NCI-H2081 treated with DMSO at 0.1 percent for 48 hours (cell line): ENCODE results near the gene WFDC6.
"Not testable (repeated sequence)": the region's sequence is repeated elsewhere in the genome, so short reads cannot be mapped to it uniquely, and the experiment has no call there.

Experiments
- DNase-seq: peaks from one replicate; lab custom pipeline; 2025; lab: John Stamatoyannopoulos, UW

WFDC6 gene

DNA sequence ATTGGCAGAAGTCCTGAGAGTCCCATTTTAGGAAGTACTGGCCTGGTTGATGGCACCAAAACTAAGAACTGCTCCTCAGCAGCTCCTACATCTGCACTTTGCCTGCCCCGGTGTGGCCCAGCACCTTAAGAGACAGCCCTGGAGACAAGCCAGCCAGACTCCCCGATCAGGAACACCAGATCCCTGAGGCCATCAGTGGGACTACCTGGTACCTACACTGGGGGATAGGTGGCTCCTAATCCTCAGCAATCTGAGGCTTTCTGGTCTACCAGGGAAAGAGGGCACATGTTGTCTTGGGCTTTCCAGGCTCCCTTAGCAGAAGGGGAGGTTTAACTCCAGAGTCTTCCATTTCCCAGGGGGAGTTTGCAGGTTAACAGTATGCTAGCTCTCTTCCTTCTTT lies at the start of gene WFDC6:
Gene WFDC6 (minus strand): TSS at position 101 of the 400 bp plus-strand sequence. CDS start 75 bp downstream, at position 26.
- DNase-seq: no peak

DNA sequence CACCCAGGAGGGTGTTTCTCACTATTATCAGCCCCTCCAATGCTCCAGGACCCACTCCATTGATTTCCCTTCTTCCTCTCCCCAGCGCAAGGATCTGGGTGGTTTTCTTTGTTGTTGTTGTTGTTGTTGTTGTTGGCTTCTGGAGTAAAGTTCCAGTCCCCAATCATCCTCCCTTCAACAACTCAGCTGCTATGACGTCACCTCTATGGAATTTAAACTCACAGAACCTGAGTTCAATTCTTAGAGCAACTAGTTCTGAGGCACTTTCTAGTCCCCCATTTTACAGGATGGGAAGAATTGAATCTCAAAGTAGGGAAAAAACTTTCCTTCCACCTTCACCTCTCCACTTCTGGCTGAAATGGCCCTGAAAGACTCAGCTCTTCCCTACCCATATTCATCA lies 49.5 kb upstream of the WFDC6 start:
- no peak for DNase-seq

DNA sequence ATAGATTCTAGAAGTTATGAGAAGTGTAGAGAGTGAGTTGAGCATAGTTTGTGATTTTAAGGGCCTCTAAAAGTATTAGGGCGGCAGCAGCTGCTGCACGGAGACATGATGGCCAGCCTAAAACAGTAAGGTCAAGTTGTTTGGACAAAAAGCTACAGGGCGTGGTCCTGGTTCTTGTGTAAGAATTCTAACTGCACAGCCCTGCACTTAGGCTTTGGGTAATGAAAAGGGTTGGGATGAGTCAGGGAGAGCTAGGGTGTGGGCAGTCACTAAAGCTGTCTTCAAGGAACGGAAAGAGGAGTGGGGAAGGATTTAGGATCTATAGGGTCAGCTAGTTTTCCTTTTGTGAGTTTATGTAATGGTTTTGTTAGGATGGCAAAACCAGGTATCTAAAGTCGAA lies 46.7 kb upstream of the WFDC6 start:
- not testable (repeated sequence) for DNase-seq

DNA sequence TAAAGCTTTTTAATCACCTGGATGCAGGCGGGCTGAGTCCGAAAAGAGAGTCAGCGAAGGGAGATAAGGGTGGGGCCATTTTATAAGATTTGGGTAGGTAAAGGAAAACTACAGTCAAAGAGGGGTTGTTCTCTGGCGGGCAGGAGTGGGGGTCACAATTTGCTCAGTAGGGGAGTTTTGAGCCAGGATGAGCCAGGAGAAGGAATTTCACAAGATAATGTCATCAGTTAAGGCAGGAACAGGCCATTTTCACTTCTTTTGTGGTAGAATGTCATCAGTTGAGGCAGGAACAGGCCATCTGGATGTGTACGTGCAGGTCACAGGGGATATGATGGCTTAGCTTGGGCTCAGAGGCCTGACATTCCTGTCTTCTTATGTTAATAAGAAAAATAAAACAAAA lies 45.0 kb upstream of the WFDC6 start:
- DNase-seq: not testable (repeated sequence)

DNA sequence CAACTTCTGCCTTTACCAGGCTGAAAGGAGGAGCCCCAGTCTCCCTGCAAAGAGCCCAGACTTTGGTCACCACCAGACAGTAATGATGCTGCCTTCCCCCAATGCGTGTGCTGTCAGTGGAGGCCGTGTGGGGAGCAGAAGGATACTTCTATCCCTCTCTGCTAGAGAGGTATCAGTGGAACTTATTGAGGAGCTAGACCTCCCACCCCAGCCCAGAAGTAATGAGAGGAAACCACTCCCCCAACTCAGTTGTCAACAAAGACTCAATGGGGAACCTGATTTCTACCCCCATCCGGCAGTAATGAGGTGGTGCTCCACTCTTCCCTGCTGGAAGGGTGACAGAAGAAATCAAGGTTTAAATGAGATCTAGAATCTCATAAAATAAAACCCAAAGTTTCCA lies 44.2 kb upstream of the WFDC6 start:
- no peak for DNase-seq

DNA sequence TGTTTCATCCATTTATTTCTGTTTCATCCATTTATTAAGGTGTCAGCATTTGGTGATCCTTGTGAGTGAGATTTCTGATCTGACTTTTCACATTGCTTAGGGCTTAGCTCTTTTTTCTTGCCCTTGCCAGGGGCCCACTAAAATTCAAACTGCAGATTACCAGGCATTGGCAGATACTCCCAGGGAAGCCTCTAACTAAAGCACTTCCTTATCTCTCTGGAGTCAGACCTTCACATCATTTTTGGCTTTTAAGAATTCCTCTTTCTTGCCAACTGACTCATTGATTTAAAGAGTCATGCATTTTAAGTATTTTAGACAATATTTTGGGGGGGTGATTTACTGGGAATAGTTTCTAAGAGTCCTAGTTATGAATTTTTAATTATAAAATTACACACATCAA lies 42.4 kb upstream of the WFDC6 start:
- no peak for DNase-seq

DNA sequence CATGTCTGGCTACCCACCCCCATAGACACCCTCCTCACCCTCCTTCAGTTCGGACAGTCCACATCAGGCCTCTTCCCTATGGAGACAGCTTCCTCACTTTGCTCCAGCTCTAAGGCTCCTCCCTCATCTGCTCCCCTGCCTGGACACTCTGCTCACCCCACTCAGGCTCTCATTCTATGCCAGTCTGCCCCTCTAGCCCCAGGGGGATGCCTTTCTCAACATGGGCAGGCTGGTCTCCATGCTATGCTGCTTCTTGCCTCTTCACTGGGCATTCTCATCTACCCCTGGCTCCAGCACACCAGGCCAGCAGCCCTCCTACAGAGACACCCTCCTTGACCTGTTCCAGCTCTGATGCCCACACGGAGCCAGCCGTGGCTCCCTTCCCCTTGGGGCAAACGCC lies 39.9 kb upstream of the WFDC6 start, which contains the start of gene WFDC8:
Gene WFDC8 (minus strand): TSS at position 101 of the 400 bp plus-strand sequence. CDS start 37 bp downstream, at position 64.
- no peak for DNase-seq

DNA sequence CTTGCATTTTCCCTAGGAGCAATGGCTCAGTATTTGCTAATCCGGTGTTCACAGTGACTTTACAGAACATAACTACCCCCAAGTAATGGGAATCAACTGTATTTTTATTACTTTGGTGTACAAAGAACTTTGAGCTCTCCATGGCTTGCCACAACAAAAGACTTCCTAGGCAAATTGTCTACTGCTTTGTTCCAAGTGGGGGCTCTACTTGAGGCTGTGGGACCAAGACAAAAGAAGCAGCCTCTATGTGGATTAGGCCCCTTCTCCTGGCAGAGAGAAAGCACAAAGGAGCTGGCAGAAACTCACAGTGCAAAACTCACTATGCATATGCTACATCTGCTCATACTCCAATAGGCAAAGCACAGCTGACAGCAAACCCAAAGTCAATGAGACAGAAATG lies 38.9 kb upstream of the WFDC6 start:
- DNase-seq: no peak

DNA sequence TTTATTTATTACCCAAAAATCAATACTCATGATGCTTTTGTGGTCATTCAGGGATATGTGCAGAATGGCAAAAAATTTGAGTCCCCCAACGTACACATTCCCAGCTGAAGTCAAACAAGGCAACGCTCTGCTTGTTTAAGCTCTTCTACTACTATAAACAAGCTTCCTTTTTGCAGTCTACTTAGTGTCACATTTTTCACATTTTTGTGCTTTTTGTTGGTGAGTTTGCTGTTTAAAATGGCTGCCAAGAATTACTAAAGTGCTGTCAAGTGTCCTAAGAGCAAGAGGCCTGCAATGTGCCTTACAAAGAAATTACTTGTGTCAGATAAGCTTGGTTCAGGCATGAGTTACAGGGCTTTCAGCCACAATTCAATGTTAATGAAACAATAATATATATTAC lies 37.7 kb upstream of the WFDC6 start:
- DNase-seq: no peak

DNA sequence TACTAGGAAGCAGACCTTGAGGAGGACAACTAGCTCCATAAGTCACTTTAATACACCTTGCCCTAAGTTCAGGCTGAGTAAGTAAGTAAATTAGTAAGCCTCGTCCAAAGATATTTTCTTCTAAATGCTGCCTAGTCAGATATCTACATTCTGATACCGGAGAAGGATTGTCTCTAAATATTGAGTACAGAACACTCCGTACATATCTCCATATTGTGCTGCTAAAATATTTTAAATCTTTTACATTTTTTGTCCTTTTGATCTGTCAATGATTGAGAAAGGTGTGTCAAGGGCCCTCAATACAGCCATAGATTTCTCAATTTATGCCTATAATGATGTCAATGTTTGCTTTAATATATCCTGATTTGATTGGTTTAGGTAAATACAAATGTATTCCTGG lies 36.6 kb upstream of the WFDC6 start:
- DNase-seq: no peak

DNA sequence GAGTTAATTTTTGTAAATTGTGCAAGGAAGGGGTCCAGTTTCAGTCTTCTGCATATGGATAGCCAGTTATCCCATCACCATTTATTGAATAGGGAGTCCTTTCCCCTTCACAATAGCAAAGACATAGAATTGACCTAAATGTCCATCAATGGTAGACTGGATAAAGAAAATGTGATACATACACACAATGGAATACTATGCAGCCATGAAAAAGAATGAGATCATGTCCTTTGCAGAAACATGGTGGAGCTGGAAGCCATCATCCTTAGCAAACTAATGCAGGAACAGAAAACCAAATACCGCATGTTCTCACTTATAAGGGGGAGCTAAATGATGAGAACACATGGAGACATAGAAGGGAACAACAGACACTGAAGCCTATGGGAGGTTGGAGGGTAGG lies 30.4 kb upstream of the WFDC6 start:
- DNase-seq: not testable (repeated sequence)

DNA sequence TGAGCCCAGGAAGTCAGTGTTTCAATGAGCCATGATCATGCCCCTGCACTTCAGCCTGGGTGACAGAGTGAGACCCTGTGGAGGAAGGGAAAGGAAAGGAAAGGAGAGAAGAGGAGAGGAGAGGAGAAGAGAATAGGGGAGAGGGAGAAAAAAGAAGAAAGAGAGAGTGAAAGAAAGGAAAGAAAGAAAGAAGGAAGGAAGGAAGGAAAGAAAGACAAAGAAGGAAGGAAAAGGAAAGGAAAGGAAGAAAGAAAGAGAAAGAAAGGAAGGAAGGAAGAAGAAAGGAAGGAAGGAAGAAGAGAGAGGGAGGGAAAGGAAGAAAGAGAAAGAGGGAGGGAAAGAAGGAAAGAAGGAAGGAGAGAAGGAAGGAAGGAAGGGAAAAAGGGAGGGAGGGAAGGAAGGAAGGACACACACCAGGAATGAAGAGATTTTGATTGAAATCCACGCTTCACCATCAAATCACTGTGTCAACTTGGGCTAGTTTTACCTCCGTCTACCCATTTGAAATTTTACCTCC lies 25.5 kb upstream of the WFDC6 start:
- no peak for DNase-seq

DNA sequence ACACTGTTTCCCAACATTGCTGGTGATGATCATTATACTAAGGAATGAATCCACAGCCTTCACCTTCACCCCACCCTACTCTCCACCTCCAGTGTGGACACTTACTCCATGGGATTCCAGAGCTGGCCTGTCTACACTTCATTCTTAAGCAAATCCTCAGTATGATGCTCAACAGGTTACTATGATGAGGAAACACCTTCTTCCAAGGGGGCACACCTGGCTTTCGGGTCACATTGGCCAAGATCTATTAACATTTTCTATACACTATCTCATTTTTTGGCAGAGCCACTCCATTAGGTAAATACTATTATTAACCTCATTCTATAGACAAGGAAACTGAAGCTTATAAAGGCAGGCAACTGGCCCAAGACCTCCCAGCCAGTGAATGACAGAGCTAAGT lies 15.9 kb upstream of the WFDC6 start:
- DNase-seq: no peak

DNA sequence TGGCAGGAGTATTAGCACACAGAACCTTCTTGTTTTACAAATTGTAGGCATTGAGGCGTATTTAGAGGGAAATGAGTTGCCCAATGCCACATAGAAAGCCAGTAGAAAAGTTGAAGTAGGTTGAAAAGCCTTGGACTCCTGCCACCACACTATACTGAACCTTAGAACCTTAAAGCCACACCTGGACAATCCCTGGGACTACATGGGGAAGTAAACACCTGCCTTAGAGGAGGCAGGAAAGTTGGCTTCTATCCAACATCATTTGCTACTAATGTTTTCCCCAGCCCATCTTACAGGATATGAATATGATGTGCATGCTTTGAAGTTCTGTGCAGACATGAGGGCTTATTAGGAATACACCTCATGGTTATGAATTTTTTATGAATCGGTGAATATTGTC lies 13.2 kb upstream of the WFDC6 start:
- no peak for DNase-seq

DNA sequence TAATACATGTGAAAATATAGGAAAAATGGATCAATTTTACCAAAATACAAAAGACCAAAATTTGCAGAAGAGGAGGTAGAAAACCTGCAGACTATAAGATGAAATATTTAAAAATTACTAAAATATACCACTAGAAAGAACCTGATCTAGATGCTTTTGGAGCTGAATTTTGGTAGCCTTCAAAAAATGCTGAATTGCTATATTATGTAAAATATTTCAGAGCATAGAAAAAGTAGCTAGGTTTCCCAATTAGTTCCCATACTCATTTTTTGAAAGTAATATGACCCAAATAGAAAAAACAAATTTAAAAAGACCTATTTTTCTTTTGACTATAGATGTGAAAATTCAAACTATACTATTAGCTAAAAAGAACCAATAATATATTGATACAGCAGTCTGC lies 11.5 kb upstream of the WFDC6 start:
- no peak for DNase-seq

DNA sequence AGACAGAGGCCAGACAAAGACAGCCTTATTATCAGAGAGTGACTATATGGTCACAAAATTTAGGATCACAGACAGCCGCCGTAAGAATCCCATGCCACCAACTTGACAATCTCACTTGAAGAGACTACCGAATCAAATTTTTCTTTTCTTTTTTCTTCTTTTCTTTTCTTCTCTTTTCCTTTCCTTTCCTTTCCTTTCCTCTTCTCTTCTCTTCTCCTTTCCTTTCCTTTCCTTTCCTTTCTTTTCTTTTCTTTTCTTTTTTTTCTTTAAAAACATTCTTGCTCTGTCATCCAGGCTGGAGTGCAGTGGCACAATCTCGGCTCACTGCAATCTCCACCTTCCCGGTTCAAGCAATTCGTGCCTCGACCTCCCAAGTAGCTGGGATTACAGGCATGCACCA lies 9.1 kb upstream of the WFDC6 start:
- no peak for DNase-seq

DNA sequence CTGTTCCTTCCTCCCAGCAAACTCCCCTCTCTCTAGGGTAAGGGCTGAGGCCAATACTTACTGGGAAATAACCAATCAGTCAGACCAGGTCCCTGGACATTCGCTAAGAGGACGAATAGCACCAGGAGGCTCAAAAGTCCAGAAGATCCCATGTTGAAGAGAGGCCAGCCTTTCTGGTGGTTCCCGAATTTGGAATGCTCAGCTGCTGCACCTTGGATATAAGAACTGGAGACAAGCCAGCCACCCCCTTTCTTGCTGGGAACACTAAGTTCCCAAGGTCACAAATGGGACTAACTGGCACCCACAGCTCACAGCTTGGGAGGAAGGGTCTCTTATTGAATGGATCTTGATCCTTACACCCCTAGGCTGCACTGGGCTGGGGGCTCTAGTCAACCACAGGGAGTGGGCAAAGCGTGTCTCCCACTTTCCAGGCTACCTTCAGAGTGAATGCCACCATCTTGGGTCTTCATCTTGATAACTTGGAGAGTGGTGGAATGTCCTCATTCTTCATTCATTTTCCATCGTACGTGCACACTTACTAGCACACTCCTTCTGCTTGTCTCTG lies 8.0 kb upstream of the WFDC6 start, which contains the start of gene EPPIN:
Gene EPPIN (minus strand): TSS at position 196 of the 565 bp plus-strand sequence. CDS start 44 bp downstream, at position 152.
- DNase-seq: no peak

DNA sequence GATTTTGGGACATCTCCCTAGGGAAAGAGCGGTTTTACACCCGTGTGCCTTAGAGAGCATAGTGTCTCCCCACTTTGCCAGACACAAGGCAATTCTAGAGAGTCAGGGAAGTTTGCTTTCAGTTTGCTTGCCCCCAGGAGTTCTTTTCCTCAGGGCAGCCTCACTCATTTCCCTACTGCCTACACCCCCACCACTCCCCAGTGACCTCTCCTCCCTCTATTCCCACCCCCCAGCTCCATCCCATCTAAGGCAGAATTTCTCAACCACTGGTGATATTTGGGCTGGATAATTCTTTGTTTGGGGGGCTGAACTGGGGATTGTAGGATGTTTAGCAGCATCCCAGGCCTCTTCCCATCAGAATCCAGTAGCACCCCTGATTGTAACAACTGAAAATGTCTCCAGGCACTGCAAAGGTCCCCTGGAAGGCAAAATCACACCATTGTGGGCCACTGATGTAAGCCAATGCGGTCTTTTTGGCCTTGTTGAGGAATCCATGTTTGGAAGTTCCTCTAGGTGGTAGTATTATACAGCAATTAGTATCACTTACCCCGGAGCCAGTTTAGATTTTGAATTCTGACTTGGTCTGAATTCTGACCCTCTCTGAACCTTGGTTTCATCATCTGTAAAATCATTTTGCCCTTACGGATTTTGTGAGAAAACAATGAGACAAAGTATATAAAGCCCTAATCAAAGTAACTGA lies 6.6 kb upstream of the WFDC6 start:
- DNase-seq: no peak

DNA sequence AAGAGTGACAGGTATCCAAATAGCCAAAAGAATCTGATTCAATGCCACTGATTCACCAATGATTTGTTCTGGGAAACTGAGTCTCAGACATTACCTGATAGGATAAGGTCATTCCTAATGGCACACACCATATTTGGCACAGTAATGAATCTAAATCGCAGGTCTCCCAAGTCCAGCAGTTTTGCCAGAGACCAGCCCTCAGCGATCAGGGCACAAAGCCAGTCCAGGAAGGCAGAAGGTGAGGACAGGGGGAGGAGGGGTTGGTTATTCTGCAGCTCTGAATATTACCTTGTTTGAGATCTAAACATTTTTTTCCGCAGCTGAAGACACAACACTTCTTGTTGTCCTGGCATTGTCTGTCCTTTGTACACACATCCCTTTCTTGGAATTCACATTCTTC lies 6.1 kb upstream of the WFDC6 start:
- DNase-seq: no peak

DNA sequence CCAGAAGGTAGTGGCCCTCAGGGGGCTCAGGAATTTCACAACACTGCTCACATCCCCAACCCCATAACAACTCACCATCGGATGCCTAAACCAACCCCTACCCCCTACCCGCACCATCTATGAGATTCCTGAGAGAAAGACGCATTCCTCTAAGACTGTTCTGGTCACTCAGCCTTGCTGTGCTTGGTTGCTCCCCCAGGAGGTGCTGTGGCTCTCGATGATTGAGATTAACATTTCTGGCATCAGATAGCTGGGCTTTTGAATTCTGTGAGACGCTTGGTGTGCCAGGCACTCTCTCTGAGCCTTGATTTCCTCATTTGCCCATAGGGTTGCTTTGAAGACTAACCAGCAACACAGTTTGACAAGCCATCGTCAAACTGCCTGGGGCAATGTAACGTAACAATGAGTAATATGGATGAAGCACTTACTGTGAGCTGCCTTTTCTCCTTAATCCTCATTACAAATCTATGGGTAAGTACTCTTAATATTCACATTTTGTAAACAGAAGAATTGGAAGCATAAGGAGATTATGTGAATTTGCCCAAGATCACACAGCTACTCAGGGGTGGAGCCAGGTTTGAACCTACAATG lies 978 bp downstream of the WFDC6 start:
- no peak for DNase-seq

DNA sequence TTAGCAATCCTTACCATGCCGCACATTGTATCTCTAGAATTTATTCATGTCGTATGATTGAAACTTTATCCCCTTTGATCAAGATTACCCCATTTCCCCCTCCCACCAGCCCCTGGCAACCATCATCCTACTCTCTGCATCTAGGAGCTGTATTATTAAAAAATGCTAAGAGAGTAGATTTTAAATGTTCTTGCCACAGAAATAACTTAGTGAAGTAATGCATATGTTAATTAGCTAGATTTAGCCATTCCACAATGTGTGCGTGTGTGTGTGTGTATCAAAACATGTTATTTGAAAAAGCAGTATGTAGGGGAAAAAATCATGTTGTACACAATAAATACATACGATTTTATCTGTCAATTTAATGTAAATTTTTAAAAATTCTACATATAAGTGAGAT lies 12.0 kb downstream of the WFDC6 start:
- no peak for DNase-seq

DNA sequence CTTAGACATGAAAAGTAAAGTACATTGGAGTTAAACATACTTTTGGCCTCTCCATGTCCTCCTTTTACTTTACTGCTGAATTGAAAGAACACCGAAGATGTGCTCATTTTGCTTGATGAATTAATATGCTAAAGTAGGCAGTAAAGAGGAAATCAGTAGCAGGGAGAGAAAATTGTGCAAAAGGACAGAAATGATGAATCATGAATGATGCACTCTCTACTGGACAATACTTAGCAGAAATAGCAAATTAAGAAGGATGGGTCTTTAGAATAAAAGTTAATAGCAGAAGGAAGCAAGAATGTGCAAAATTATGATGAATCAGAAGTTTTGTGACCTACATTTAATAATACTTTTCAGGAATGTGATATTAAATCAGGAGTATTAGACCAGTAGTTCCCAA lies 15.5 kb downstream of the WFDC6 start:
- no peak for DNase-seq

DNA sequence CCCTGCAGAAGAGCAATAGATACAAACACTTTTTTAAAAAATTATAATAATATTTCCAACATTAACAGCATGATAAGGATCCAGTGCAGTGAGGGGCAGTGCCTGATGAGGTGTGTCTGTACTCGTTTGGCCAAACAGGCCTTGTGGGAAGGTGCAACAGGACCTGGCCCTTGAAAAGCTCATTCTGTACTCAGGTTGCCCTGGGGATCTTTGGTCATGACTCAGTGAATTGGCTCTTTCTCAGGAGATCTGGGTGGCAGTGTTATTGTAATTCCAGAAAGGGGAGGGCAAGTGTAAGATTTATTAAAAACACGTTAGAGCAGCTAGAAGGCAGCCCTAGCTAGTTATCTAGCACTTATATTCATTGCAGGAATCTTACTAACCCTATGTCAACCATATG lies 21.0 kb downstream of the WFDC6 start:
- DNase-seq: no peak
